Measurements from ENCODE around the gene RSRP1.

Gene RSRP1

DNA sequence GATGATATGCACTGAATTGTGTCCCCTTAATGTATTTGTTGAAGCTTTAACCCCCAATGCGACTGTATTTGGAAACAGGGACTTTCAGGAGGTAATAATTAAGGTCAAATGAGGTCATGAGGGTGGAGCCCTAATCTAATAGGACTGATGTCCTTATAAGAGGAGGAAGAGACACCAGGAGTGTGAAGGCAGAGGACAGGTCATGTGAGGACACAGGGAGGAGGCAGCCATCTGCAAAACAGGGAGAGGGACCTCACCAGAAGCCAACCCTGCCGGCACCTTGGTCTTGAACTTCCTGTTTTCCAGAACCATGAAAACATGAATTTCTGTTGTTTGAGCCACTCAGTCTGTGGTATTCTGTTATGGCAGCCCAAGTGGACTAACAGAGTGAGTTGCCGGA, 30.2 kb downstream of the RSRP1 start:
- no peaks in the 10 kb centered on the region for H3K27me3 Mint-ChIP-seq
- no peaks in the 10 kb centered on the region for H3K9me3 Mint-ChIP-seq
- no peak for DNase-seq
- peaks cover 21 to 29% of the 10 kb centered on the region in 2 donors for H3K36me3 Mint-ChIP-seq
- peaks cover 11 to 30% of the 10 kb centered on the region in 2 donors for H3K4me1 Mint-ChIP-seq
- H3K4me3 Mint-ChIP-seq: no peak overlapping the region
- ATAC-seq (replicated peaks): no peak
- no peak overlapping the region for H3K27ac Mint-ChIP-seq

DNA sequence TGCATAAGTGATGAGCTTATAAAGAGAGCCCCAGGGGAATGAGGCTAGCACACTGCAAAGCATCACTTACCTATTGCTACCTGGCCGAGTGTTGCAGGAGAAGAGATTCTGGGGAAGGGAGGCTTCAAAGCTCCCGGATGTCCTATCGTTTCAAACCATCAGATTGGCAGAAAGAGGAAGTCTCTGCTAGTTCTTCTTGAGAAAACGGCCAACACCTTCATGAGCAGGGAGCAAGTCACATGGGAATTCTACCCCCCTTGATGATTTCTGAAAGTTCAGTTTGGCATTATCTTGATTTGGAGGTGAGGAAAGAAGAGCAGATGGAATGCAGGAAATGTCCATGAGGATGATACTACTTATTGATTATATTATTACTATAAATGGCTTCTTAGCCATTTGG, 31.1 kb downstream of the RSRP1 start:
- H3K27ac Mint-ChIP-seq: no peak overlapping the region
- H3K27me3 Mint-ChIP-seq: no peaks in the 10 kb centered on the region
- no peak overlapping the region for H3K4me3 Mint-ChIP-seq
- DNase-seq (no peak), ATAC-seq (replicated peaks) (peak; percentile 70 to 73)
- peaks cover 11 to 30% of the 10 kb centered on the region in 2 donors for H3K4me1 Mint-ChIP-seq
- no peaks in the 10 kb centered on the region for H3K9me3 Mint-ChIP-seq
- peaks cover 17 to 24% of the 10 kb centered on the region in 2 donors for H3K36me3 Mint-ChIP-seq

DNA sequence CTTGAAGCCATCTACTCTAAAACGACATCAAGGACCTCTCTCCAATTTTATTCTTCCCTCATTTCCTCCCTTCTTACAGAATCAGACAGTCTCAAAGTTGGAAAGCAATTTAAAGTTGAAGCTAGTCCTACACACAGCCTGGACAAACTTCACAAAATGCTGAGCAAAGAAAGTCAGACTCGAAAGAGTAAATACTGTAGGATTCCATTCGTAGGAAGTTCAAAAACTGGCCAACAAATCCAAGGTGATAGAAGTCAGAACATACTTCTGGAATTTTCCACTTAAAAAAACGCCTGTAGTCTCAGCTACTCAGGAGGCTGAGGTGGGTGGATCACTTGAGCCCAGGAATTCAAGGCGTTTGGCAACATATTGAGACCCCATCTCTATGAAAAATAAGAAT, 34.5 kb downstream of the RSRP1 start:
- peaks cover 6 to 11% of the 10 kb centered on the region in 2 donors for H3K27me3 Mint-ChIP-seq

GRCh38 chr1:25210728-25211127, 36.5 kb downstream of the RSRP1 start:
- no peak overlapping the region for H3K27ac Mint-ChIP-seq
- H3K36me3 Mint-ChIP-seq: no peaks in the 10 kb centered on the region
- peaks cover 7 to 13% of the 10 kb centered on the region in 2 donors for H3K27me3 Mint-ChIP-seq
- ATAC-seq (replicated peaks): no peak
- H3K4me3 Mint-ChIP-seq: no peak overlapping the region
- H3K9me3 Mint-ChIP-seq: no peaks in the 10 kb centered on the region
- DNase-seq: no peak
- H3K4me1 Mint-ChIP-seq: peaks cover 0 to 6% of the 10 kb centered on the region in 2 donors

More for the DNA sequence above, 34.5 kb downstream of the RSRP1 start:
- Mint-ChIP-seq H3K27ac (no peak overlapping the region), H3K9me3 (no peaks in the 10 kb centered on the region), H3K4me3 (no peak overlapping the region), H3K36me3 (peaks cover 4 to 6% of the 10 kb centered on the region in 2 donors), H3K4me1 (peaks cover 9 to 25% of the 10 kb centered on the region in 2 donors)
- ATAC-seq (replicated peaks) (no peak), DNase-seq (no peak)

GRCh38 chr1:25209516-25209915, 37.7 kb downstream of the RSRP1 start:
- no peak overlapping the region for H3K4me3 Mint-ChIP-seq
- no peaks in the 10 kb centered on the region for H3K4me1 Mint-ChIP-seq
- H3K36me3 Mint-ChIP-seq: no peaks in the 10 kb centered on the region
- no peaks in the 10 kb centered on the region for H3K9me3 Mint-ChIP-seq
- ATAC-seq (replicated peaks): no peak
- H3K27ac Mint-ChIP-seq: peak overlapping the region; percentile 31
- no peak for DNase-seq
- peaks cover 13 to 17% of the 10 kb centered on the region in 2 donors for H3K27me3 Mint-ChIP-seq

DNA sequence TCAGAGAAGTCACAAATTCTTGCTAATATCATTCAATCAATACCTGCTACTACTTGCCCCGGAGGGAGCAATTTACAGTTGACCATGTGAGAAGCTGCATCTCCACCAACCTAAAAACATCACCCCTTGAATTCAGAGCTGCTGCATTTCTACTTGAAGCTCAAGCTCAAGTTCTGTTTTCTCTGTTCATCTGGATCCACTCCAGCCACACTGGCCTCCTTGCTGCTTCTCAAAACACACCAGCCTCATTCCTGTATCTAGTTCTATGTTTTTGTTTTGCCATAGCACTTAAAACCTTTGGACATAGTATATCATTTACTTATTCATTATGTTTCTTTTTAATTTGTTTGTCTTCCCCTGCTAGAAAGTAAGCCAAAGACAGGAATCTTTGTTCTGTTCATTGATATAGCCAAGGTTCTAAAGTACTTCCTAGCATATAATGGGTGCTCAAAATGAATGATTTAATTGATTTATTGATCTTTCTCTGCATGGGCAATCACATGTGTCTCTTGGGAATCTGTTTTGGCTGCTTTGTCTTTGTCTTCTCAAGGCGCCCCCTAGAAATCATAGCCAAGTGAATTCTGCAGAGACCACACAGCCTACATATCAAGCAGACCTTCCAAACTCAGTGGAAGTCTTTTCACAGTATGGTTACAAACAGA, 38.6 kb downstream of the RSRP1 start:
- no peak overlapping the region for H3K4me3 Mint-ChIP-seq
- ATAC-seq (replicated peaks): no peak
- DNase-seq: no peak
- no peaks in the 10 kb centered on the region for H3K36me3 Mint-ChIP-seq
- H3K27me3 Mint-ChIP-seq: peaks cover 13 to 17% of the 10 kb centered on the region in 2 donors
- H3K27ac Mint-ChIP-seq: no peak overlapping the region
- H3K9me3 Mint-ChIP-seq: no peaks in the 10 kb centered on the region
- H3K4me1 Mint-ChIP-seq: no peaks in the 10 kb centered on the region

- H3K4me1 Mint-ChIP-seq: no peaks in the 10 kb centered on the region
- no peaks in the 10 kb centered on the region for H3K9me3 Mint-ChIP-seq
- no peak for DNase-seq
- ATAC-seq (replicated peaks): no peak
- no peak overlapping the region for H3K4me3 Mint-ChIP-seq
- H3K36me3 Mint-ChIP-seq: no peaks in the 10 kb centered on the region
- peaks cover 13 to 17% of the 10 kb centered on the region in 2 donors for H3K27me3 Mint-ChIP-seq
- H3K27ac Mint-ChIP-seq: no peak overlapping the region
Observed at GRCh38 chr1:25208092-25208491, 39.2 kb downstream of the RSRP1 start.

- no peak overlapping the region for H3K27ac Mint-ChIP-seq
- no peaks in the 10 kb centered on the region for H3K36me3 Mint-ChIP-seq
- no peaks in the 10 kb centered on the region for H3K4me1 Mint-ChIP-seq
- peaks cover 13 to 17% of the 10 kb centered on the region in 2 donors for H3K27me3 Mint-ChIP-seq
- ATAC-seq (replicated peaks): no peak
- DNase-seq: no peak
- no peaks in the 10 kb centered on the region for H3K9me3 Mint-ChIP-seq
- no peak overlapping the region for H3K4me3 Mint-ChIP-seq
Observed at GRCh38 chr1:25206201-25206600, 41.1 kb downstream of the RSRP1 start.

- ATAC-seq (replicated peaks) (no peak), DNase-seq (no peak)
- Mint-ChIP-seq H3K4me1 (no peaks in the 10 kb centered on the region), H3K27me3 (peaks cover 13 to 21% of the 10 kb centered on the region in 2 donors), H3K36me3 (no peaks in the 10 kb centered on the region), H3K9me3 (no peaks in the 10 kb centered on the region), H3K4me3 (no peak overlapping the region), H3K27ac (no peak overlapping the region)
Observed at GRCh38 chr1:25205786-25206185, 41.5 kb downstream of the RSRP1 start.

- peaks cover 13 to 21% of the 10 kb centered on the region in 2 donors for H3K27me3 Mint-ChIP-seq
- no peaks in the 10 kb centered on the region for H3K4me1 Mint-ChIP-seq
- H3K36me3 Mint-ChIP-seq: no peaks in the 10 kb centered on the region
- DNase-seq: no peak
- H3K4me3 Mint-ChIP-seq: no peak overlapping the region
- H3K9me3 Mint-ChIP-seq: no peaks in the 10 kb centered on the region
- ATAC-seq (replicated peaks): peak in 1 of 2 donors; percentile 45
- no peak overlapping the region for H3K27ac Mint-ChIP-seq
Observed at GRCh38 chr1:25204797-25205480, 42.3 kb downstream of the RSRP1 start.

DNA sequence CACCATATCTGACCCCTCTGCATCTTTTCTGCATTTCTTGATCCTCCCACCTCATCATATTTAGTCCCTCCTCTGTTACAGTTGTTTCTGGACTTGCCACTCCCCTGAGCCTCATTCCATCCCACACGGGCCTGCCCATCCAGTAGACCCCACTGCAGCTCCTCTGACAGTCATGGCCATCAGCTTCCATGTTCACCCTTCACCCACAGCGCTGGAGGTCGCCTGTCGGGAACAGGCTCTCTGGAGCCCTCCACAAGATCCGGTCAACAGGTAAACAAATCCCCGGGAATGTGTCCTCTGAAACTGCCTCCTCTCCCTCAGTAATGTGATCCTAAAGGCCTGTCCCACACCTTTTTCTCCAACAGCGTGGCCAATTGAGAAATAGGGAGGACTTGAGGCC, 46.2 kb downstream of the RSRP1 start:
- Mint-ChIP-seq H3K27ac (no peak overlapping the region), H3K4me1 (peaks cover 15 to 26% of the 10 kb centered on the region in 2 donors)

DNA sequence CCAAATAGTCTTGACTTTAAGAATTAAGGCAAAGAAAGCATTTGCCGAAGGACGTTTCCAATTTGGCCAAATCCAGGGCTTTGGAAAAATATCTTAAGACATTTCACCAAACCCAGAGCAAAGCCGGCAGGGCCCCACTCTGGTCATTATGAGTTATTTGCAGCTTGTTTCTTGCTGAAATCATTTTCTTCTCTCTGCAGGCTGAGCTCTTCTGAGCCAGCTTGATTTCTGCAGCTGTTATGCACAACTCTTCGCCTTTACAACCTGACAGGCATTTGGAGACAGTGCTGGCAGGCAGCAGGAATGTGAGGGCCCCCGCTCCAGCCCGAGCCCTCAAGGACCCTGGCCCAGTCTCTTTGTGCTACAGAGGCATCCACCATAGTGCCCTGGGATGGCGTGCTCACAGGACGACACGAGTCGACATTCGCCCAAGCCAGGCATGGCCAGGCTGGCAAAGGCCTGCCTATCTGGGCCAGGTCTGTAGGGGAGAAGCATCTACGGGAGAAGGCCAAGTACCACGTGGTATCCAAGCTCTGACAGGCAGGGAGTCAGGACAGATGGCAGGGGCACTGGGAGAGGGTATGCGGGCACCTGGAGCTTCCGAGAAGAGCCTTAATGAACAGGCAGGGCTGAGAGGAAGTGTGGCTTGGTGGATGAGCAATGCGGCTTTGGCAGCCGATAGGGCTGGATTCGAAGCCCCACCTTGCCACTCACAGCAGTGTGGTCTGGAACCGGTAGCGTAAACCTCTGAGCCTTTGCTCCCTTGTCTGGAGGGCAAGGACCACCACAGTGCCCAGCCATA, 47.2 kb downstream of the RSRP1 start:
- ATAC-seq (replicated peaks): no peak
- Mint-ChIP-seq H3K4me3 (no peak overlapping the region), H3K36me3 (no peaks in the 10 kb centered on the region), H3K27me3 (peaks cover 11 to 13% of the 10 kb centered on the region in 2 donors), H3K27ac (no peak overlapping the region), H3K4me1 (peaks cover 15 to 26% of the 10 kb centered on the region in 2 donors), H3K9me3 (no peaks in the 10 kb centered on the region)
- no peak for DNase-seq

More for the DNA sequence above, 46.2 kb downstream of the RSRP1 start:
- Mint-ChIP-seq H3K4me3 (no peak overlapping the region), H3K9me3 (no peaks in the 10 kb centered on the region), H3K36me3 (no peaks in the 10 kb centered on the region), H3K27me3 (peaks cover 17% of the 10 kb centered on the region in 2 donors)
- ATAC-seq (replicated peaks) (no peak), DNase-seq (no peak)

DNA sequence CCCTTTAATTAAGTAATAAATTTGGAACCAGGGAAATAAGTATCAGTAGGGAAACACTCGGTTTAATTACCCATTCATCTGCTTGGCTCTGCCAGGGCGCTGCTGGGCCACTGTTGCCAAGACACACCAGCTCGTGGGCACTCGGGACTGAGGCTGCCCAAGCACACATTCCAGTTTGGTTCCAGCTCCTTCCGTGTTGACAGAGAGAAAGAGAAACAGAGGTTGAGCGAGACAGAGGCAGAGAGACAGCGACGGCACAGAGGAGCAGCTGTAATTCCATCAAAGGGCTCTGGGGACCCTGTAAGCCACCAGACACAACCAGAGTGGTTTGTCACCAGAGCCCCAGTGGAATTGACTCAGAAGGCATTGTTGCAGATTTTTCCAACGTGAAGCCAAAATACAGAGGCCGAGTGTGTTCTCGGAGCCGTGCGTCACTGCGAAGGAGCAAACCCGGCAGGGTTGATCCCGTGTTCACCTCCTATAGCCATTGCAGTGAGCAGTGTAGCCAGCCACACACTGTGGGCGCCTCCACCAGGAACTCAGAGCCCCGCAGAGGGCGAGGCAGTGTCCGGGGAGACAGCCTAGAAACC, 48.5 kb downstream of the RSRP1 start:
- Mint-ChIP-seq H3K9me3 (no peaks in the 10 kb centered on the region), H3K4me3 (peak overlapping the region; percentile 71 to 75), H3K27me3 (peaks cover 19 to 21% of the 10 kb centered on the region in 2 donors), H3K36me3 (no peaks in the 10 kb centered on the region), H3K4me1 (peaks cover 15 to 26% of the 10 kb centered on the region in 2 donors), H3K27ac (peak overlapping the region; percentile 2)
- DNase-seq: peak; percentile 26
- ATAC-seq (replicated peaks): peak; percentile 94 to 96

GRCh38 chr1:25197982-25198662, 49.1 kb downstream of the RSRP1 start:
- Mint-ChIP-seq H3K4me3 (peak overlapping the region; percentile 71 to 75), H3K9me3 (no peaks in the 10 kb centered on the region), H3K36me3 (no peaks in the 10 kb centered on the region), H3K27me3 (peaks cover 25 to 26% of the 10 kb centered on the region in 2 donors), H3K27ac (peak overlapping the region; percentile 2), H3K4me1 (peaks cover 15 to 26% of the 10 kb centered on the region in 2 donors)
- DNase-seq (no peak), ATAC-seq (replicated peaks) (peak; percentile 67 to 70)

Measured in stimulated activated naive B cell treated with anti-CD40 and anti-IgM and Interleukin-4, amounts not matched to agents 10 μg/mL and 1 μg/mL and 100 μg/mL, for 72 hours (primary cell).